Activated CD8-positive, alpha-beta T cell treated with anti-CD3 and anti-CD28 coated beads for 36 hours (primary cell): Measurements from ENCODE around the gene LAMA4. TPM values are rescaled to one million over a fixed set of nuclear protein-coding genes. Genes with fewer than 3 reads are reported as not detected.

Experiments
- ATAC-seq: fragments of 200-7000 bp; cut with Tn5 transposase; one replicate; pipeline ENCODE4 v1.10.0; 2021; ENCODE audit warnings: mild to moderate bottlenecking, moderate library complexity
- CTCF ChIA-PET: fragments of 350-600 bp; sonication (Branson Sonifier 250); formaldehyde crosslinking; loops from one replicate; lab custom pipeline; 2021; ENCODE audit warnings: antibody characterized with exemption; lab: Charles Lee
- POLR2A ChIA-PET: fragments of 350-600 bp; sonication (Branson Sonifier 250); formaldehyde crosslinking; loops from one replicate; lab custom pipeline; 2021; ENCODE audit warnings: antibody characterized with exemption; lab: Charles Lee
- DNase-seq: peaks from one replicate; pipeline ENCODE4 v3.0.0-alpha.2; 2020
- H3K27ac Mint-ChIP-seq: one replicate; pipeline ENCODE4 v1.8.0; 2021; ENCODE audit warnings: mild to moderate bottlenecking, mixed read lengths
- H3K27me3 Mint-ChIP-seq: one replicate; pipeline ENCODE4 v1.8.0; 2021; ENCODE audit warnings: mixed read lengths
- H3K36me3 Mint-ChIP-seq: one replicate; pipeline ENCODE4 v1.8.0; 2021; ENCODE audit warnings: low read depth, mixed read lengths
- H3K4me1 Mint-ChIP-seq: one replicate; pipeline ENCODE4 v1.8.0; 2021; ENCODE audit warnings: low read depth, mixed read lengths
- H3K4me3 Mint-ChIP-seq: one replicate; pipeline ENCODE4 v1.8.0; 2021; ENCODE audit warnings: mild to moderate bottlenecking, moderate library complexity, mixed read lengths
- H3K9me3 Mint-ChIP-seq: one replicate; pipeline ENCODE4 v1.8.0; 2021; ENCODE audit warnings: mixed read lengths
- intact Hi-C: fragments of 100-400 bp; cut with micrococcal nuclease; formaldehyde crosslinking; loops from one replicate; pipeline ENCODE4 v1.10.0; 2022
- total RNA-seq, 2 experiments: library from RNA; stranded (reverse); gene quantifications; one replicate each; pipeline ENCODE4 v1.2.3, GENCODE V29; 2021
- TF ChIP-seq, protein P1 (sequence below): fragments of 200-600 bp; IDR thresholded peaks from one replicate; pipeline ENCODE4 v1.8.0; 2022; ENCODE audit warnings: antibody characterized with exemption, mild to moderate bottlenecking

The LAMA4 gene
- total RNA-seq, 2 experiments from 2014 or later, result not detected

DNA sequence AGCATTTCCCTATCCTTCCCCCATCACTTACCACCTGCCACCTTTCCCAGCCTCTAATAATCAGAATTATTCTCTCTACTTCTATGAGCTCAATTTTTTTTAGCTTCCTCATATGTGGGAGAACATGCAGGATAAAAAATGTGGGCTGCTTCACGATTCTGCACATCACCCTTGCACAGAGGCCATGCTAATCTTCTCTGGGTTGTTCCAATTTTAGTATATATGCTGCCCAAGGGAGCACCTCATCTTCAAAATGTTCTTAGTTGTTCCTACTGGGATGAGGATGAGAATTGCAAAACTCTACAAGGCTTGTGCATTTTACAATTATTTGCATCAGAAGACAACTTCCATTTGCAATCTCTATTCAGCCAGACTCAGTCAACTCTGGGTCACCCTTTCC is 58.1 kb downstream of the LAMA4 start:
- ATAC-seq (no peak), DNase-seq (no peak)
- TF ChIP-seq, protein P1, sequence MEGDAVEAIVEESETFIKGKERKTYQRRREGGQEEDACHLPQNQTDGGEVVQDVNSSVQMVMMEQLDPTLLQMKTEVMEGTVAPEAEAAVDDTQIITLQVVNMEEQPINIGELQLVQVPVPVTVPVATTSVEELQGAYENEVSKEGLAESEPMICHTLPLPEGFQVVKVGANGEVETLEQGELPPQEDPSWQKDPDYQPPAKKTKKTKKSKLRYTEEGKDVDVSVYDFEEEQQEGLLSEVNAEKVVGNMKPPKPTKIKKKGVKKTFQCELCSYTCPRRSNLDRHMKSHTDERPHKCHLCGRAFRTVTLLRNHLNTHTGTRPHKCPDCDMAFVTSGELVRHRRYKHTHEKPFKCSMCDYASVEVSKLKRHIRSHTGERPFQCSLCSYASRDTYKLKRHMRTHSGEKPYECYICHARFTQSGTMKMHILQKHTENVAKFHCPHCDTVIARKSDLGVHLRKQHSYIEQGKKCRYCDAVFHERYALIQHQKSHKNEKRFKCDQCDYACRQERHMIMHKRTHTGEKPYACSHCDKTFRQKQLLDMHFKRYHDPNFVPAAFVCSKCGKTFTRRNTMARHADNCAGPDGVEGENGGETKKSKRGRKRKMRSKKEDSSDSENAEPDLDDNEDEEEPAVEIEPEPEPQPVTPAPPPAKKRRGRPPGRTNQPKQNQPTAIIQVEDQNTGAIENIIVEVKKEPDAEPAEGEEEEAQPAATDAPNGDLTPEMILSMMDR, result no peak
- H3K27ac Mint-ChIP-seq, result no peak overlapping the region
- ChIA-PET CTCF (interaction anchor here (1.6 to 7.5 kb wide), 2 partner anchors 17 to 115 kb away, joined by 4 to 49 read pairs; no protein-coding TSS in a partner anchor), POLR2A (no interaction called here)
- no peaks in the 10 kb centered on the region for H3K36me3 Mint-ChIP-seq
- H3K4me3 Mint-ChIP-seq, result no peak overlapping the region
- H3K27me3 Mint-ChIP-seq, result peaks cover 12% of the 10 kb centered on the region
- intact Hi-C loops, result no loop called here
- no peaks in the 10 kb centered on the region for H3K4me1 Mint-ChIP-seq
- H3K9me3 Mint-ChIP-seq, result peaks cover 3% of the 10 kb centered on the region

DNA sequence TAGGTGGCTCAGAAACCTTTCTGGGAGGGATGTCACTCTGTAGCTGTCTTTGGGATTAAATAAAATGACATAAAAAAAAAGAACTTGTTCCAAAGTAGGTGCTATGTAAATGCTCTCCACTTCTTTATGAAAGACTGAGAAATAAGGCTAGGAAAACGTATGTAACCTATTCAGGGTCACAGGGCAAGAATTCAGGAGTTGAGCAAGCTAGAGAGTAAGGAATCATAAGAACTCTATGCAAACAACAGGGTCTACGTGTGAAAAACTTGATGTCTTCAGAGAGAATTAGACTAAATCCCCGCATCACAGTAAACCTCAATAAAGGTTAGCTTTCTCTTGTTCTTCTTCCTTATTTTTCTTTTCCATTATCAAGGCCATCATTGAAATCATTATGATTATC is 59.2 kb downstream of the LAMA4 start:
- no peak overlapping the region for H3K4me3 Mint-ChIP-seq
- TF ChIP-seq, protein P1, result no peak
- no peaks in the 10 kb centered on the region for H3K4me1 Mint-ChIP-seq
- peaks cover 3% of the 10 kb centered on the region for H3K9me3 Mint-ChIP-seq
- no peak overlapping the region for H3K27ac Mint-ChIP-seq
- ATAC-seq (no peak), DNase-seq (no peak)
- CTCF ChIA-PET, result interaction anchor here (1.6 to 7.5 kb wide), 2 partner anchors 15 to 116 kb away, joined by 4 to 49 read pairs; no protein-coding TSS in a partner anchor
- intact Hi-C loops, result no loop called here
- H3K27me3 Mint-ChIP-seq, result peaks cover 10% of the 10 kb centered on the region
- no peaks in the 10 kb centered on the region for H3K36me3 Mint-ChIP-seq
- POLR2A ChIA-PET, result no interaction called here

DNA sequence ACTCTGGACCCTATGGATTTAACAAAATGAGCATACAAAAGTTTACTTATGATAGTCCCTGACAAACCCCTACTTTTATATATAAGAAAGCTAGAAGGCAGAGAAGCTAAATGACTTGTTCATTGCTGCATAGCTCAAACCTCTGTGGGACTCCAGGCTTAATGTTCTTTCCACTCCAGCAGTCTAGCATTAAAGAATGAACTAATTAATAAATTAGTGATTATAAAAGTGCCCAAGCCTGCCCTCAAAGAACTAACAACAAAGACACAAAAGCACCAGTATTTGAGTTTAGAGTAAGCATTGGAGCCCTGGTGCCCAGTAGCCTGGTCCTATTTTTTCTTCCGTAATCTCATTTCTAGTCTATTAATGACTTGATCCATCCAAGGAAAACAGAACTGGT is 59.9 kb downstream of the LAMA4 start:
- Mint-ChIP-seq H3K36me3 (no peaks in the 10 kb centered on the region), H3K4me1 (no peaks in the 10 kb centered on the region), H3K9me3 (no peaks in the 10 kb centered on the region), H3K27ac (no peak overlapping the region), H3K27me3 (peaks cover 10% of the 10 kb centered on the region), H3K4me3 (no peak overlapping the region)
- POLR2A ChIA-PET, result no interaction called here
- no peak for DNase-seq
- TF ChIP-seq, protein P1, result no peak
- no peak for ATAC-seq
- intact Hi-C loops, result no loop called here
- CTCF ChIA-PET, result interaction anchor here (7.5 kb wide), 1 partner anchor 15 kb away, joined by 49 read pairs; no protein-coding TSS in a partner anchor

DNA sequence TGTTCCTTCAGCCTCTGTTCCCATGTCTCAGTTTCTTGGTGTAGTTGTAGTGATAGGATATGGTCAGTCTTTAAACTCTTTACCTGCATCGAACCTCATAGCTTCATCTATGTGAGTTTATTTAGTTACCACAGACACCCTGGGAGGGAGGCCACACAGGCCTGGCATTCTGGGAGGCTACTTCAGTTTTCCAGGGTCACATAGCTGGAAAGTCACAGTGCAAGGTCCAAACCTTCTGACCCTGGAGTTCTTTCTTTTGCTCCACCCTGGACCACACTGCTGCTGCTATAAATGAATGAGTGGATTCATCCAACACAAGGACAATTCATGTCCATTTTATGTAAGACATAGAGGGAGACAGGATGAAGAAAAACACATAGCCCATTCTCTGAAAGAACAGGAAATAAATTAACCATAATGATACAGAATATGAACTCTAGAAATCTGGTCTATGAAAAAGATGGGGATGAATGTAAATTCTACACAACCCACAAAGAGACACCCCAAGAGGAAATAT is 60.8 kb downstream of the LAMA4 start:
- H3K36me3 Mint-ChIP-seq, result no peaks in the 10 kb centered on the region
- peaks cover 14% of the 10 kb centered on the region for H3K27me3 Mint-ChIP-seq
- no peak for ATAC-seq
- no peak for DNase-seq
- ChIA-PET CTCF (interaction anchor here (1.3 to 7.5 kb wide), 2 partner anchors 10 to 14 kb away, joined by 3 to 49 read pairs; no protein-coding TSS in a partner anchor), POLR2A (interaction anchor here (1.1 kb wide), 1 partner anchor 13 kb away, joined by 4 read pairs; no protein-coding TSS in a partner anchor)
- no peaks in the 10 kb centered on the region for H3K4me1 Mint-ChIP-seq
- H3K27ac Mint-ChIP-seq, result no peak overlapping the region
- TF ChIP-seq, protein P1, result no peak
- intact Hi-C loops, result no loop called here
- no peak overlapping the region for H3K4me3 Mint-ChIP-seq
- H3K9me3 Mint-ChIP-seq, result no peaks in the 10 kb centered on the region

DNA sequence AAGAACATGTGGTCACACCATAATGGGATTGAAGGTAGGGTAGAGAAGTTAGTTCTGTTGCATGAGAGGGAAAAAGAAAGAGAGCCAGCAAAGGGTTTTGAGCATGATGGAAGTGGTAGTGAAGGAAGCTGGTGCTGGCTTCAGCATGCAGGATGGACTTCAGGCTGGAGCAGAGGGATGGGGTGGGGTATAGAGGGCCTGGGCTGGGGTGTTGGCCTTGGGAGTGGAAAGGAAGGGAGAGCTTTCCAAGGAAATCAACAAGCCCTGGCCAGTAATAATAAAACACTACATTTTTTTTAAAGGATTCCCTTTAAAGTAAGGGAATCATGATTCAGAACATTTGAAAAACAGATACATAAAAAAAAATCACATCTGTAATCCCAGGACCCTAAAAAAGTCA is 61.2 kb downstream of the LAMA4 start:
- ATAC-seq (no peak), DNase-seq (no peak)
- TF ChIP-seq, protein P1, result no peak
- ChIA-PET POLR2A (interaction anchor here (1.1 kb wide), 1 partner anchor 12 kb away, joined by 4 read pairs; no protein-coding TSS in a partner anchor), CTCF (interaction anchor here (1.3 to 7.5 kb wide), 2 partner anchors 10 to 13 kb away, joined by 3 to 49 read pairs; no protein-coding TSS in a partner anchor)
- Mint-ChIP-seq H3K27ac (no peak overlapping the region), H3K4me3 (no peak overlapping the region), H3K36me3 (no peaks in the 10 kb centered on the region), H3K27me3 (peaks cover 14% of the 10 kb centered on the region), H3K4me1 (no peaks in the 10 kb centered on the region), H3K9me3 (no peaks in the 10 kb centered on the region)
- intact Hi-C loops, result no loop called here
